ENCODE results near the gene SDK1. TPM values are rescaled to one million over a fixed set of nuclear protein-coding genes. Genes with fewer than 3 reads are reported as not detected.

SDK1 gene
- total and polyA plus RNA-seq, 4 donors = 0.12 to 0.47 (median 0.36) TPM

DNA sequence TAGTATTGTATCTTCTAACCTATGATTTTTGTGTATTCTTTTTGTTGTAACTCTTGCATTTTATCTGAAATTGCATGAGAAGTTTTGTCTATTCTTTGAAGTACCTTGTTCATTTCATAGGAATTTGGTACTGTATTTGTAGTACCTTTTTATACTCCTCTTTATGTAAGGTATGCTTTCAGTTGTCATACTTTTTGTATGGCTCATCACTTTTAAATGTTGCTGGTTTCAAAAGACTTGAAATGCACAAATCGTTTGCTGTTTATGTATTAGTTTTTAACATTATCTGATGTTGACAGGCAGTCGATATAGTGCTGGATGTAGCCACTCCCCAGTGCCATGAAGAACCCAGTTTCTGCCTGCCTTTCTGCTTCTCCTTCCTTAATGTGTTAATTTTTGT lies 158.1 kb downstream of the SDK1 start (continued):
- TF ChIP-seq, protein P1, sequence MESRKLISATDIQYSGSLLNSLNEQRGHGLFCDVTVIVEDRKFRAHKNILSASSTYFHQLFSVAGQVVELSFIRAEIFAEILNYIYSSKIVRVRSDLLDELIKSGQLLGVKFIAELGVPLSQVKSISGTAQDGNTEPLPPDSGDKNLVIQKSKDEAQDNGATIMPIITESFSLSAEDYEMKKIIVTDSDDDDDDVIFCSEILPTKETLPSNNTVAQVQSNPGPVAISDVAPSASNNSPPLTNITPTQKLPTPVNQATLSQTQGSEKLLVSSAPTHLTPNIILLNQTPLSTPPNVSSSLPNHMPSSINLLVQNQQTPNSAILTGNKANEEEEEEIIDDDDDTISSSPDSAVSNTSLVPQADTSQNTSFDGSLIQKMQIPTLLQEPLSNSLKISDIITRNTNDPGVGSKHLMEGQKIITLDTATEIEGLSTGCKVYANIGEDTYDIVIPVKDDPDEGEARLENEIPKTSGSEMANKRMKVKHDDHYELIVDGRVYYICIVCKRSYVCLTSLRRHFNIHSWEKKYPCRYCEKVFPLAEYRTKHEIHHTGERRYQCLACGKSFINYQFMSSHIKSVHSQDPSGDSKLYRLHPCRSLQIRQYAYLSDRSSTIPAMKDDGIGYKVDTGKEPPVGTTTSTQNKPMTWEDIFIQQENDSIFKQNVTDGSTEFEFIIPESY (IDR thresholded peaks at IDR 0.05) = no peak
- TF ChIP-seq JUND (IDR thresholded peaks at IDR 0.05) = no peak
- no peak for TF ChIP-seq FOXA1 (IDR thresholded peaks at IDR 0.05)

DNA sequence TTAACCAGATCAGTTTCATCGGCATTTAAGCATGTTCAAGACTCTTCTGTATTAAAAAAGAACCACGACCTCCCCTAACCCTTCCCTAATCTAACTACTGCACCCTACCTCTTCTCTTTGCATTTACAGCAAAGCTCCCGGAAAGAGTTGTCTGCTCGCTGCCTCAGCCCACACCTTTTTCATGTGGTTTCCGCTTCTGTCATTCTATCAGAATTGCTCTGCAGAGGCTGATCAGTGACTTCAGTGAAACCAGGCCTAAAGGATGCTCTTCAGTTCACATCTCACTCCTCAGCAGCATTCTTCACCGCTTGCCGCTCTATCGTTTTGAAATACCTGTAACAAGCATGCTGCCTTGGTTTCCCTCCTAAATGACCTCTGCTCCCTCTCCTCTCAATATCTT lies 160.9 kb downstream of the SDK1 start:
- 90% methylated on average over 8 of the region's 8 CpGs for WGBS
- Histone ChIP-seq H3K4me3 (ENCODE audit: low read depth in 1 of 3, low read length in 3 of 3) (no peak overlapping the region), H3K9me3 (ENCODE audit: control insufficient read depth in 4 of 4, low read length in 3 of 4) (peaks cover 0 to 2% (median under 1%) of the 10 kb centered on the region in 4 donors), H3K27ac (ENCODE audit: low read depth in 1 of 2, low read length in 2 of 2) (no peak overlapping the region), H3K27me3 (ENCODE audit: control insufficient read depth in 4 of 4, insufficient read depth in 4 of 4, low read length in 3 of 4) (no peaks in the 10 kb centered on the region), H3K4me1 (ENCODE audit: control insufficient read depth in 4 of 4, insufficient read depth in 4 of 4, low read length in 3 of 4) (no peaks in the 10 kb centered on the region), H3K36me3 (ENCODE audit: control insufficient read depth in 4 of 4, insufficient read depth in 3 of 4, low read depth in 1 of 4, low read length in 3 of 4) (no peaks in the 10 kb centered on the region), H3K9ac (ENCODE audit: low read depth in 1 of 2, low read length in 2 of 2) (no peak overlapping the region)
- TF ChIP-seq EGR1 (IDR thresholded peaks at IDR 0.05; ENCODE audit: low read depth in 2 of 2) (no peak), GABPA (IDR thresholded peaks at IDR 0.05 in 1 of 2, conservative IDR thresholded peaks at IDR 0.05 in 1 of 2) (no peak), SP1 (IDR thresholded peaks at IDR 0.05) (no peak), RXRA (IDR thresholded peaks at IDR 0.05) (no peak), HNF4G (IDR thresholded peaks at IDR 0.05) (no peak), HNF4A (conservative IDR thresholded peaks at IDR 0.05) (no peak), FOXA1 (IDR thresholded peaks at IDR 0.05) (no peak), RAD21 (IDR thresholded peaks at IDR 0.05) (no peak), TAF1 (conservative IDR thresholded peaks at IDR 0.05) (no peak), YY1 (IDR thresholded peaks at IDR 0.05) (no peak)
- TF ChIP-seq, protein P2, sequence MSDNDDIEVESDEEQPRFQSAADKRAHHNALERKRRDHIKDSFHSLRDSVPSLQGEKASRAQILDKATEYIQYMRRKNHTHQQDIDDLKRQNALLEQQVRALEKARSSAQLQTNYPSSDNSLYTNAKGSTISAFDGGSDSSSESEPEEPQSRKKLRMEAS (IDR thresholded peaks at IDR 0.05) = no peak
- TF ChIP-seq, protein P1 (IDR thresholded peaks at IDR 0.05) = no peak
- TF ChIP-seq, protein P3, sequence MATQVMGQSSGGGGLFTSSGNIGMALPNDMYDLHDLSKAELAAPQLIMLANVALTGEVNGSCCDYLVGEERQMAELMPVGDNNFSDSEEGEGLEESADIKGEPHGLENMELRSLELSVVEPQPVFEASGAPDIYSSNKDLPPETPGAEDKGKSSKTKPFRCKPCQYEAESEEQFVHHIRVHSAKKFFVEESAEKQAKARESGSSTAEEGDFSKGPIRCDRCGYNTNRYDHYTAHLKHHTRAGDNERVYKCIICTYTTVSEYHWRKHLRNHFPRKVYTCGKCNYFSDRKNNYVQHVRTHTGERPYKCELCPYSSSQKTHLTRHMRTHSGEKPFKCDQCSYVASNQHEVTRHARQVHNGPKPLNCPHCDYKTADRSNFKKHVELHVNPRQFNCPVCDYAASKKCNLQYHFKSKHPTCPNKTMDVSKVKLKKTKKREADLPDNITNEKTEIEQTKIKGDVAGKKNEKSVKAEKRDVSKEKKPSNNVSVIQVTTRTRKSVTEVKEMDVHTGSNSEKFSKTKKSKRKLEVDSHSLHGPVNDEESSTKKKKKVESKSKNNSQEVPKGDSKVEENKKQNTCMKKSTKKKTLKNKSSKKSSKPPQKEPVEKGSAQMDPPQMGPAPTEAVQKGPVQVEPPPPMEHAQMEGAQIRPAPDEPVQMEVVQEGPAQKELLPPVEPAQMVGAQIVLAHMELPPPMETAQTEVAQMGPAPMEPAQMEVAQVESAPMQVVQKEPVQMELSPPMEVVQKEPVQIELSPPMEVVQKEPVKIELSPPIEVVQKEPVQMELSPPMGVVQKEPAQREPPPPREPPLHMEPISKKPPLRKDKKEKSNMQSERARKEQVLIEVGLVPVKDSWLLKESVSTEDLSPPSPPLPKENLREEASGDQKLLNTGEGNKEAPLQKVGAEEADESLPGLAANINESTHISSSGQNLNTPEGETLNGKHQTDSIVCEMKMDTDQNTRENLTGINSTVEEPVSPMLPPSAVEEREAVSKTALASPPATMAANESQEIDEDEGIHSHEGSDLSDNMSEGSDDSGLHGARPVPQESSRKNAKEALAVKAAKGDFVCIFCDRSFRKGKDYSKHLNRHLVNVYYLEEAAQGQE (IDR thresholded peaks at IDR 0.05) = no peak
- TF ChIP-seq, protein P4, sequence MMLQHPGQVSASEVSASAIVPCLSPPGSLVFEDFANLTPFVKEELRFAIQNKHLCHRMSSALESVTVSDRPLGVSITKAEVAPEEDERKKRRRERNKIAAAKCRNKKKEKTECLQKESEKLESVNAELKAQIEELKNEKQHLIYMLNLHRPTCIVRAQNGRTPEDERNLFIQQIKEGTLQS (IDR thresholded peaks at IDR 0.05) = no peak
- DNase-seq (ENCODE audit: low spot score) = no peak

Measured in liver (tissue), 9 donors.